Fibroblast of skin of left quadriceps (primary cell): ENCODE results near the gene AGL.
A peak's percentile ranks its signal among the peaks of the same experiment; 100 is the strongest.
"Not testable (repeated sequence)": the region's sequence is repeated elsewhere in the genome, so short reads cannot be mapped to it uniquely, and the experiment has no call there.

Source experiments
- DNase-seq, 2 experiments: peaks; one replicate each; pipeline ENCODE4 v3.0.0-alpha.2; 2013; ENCODE audit warnings: low read depth in 2 of 2

AGL gene

GRCh38 chr1:99849744-99850458 lies at the start of gene AGL:
Gene AGL (plus strand): TSS chr1:99850361. CDS start chr1:99851043, 682 bp downstream.
- DNase-seq: peak; percentile 46 to 56

- no peak for DNase-seq
Measured at GRCh38 chr1:99801584-99801983, 48.6 kb upstream of the AGL start.

GRCh38 chr1:99806882-99807281 lies 43.3 kb upstream of the AGL start:
- DNase-seq: no peak

GRCh38 chr1:99808391-99809115 lies 41.6 kb upstream of the AGL start:
- DNase-seq: peak; percentile 90 to 93

- DNase-seq: no peak
Measured at GRCh38 chr1:99811075-99811474, 39.1 kb upstream of the AGL start.

GRCh38 chr1:99811747-99812146 lies 38.4 kb upstream of the AGL start:
- no peak for DNase-seq

GRCh38 chr1:99814373-99814900 lies 35.7 kb upstream of the AGL start:
- DNase-seq: no peak

- DNase-seq: no peak
Measured at GRCh38 chr1:99816656-99817055, 33.5 kb upstream of the AGL start.

GRCh38 chr1:99818063-99818699 lies 32.0 kb upstream of the AGL start:
- DNase-seq: no peak

GRCh38 chr1:99820546-99820945 lies 29.6 kb upstream of the AGL start:
- no peak for DNase-seq

GRCh38 chr1:99825098-99825497 lies 25.1 kb upstream of the AGL start:
- DNase-seq: no peak

- DNase-seq: no peak
Measured at GRCh38 chr1:99825702-99826101, 24.5 kb upstream of the AGL start.

GRCh38 chr1:99827970-99828369 lies 22.2 kb upstream of the AGL start:
- DNase-seq: no peak

GRCh38 chr1:99829269-99829668 lies 20.9 kb upstream of the AGL start:
- DNase-seq: no peak

- not testable (repeated sequence) for DNase-seq
Measured at GRCh38 chr1:99833911-99834310, 16.2 kb upstream of the AGL start.

- not testable (repeated sequence) for DNase-seq
Measured at GRCh38 chr1:99836171-99837103, 13.7 kb upstream of the AGL start.

GRCh38 chr1:99840353-99840752 lies 9.8 kb upstream of the AGL start:
- not testable (repeated sequence) for DNase-seq

GRCh38 chr1:99843760-99844159 lies 6.4 kb upstream of the AGL start:
- DNase-seq: no peak

- DNase-seq: not testable (repeated sequence)
Measured at GRCh38 chr1:99845201-99845600, 5.0 kb upstream of the AGL start.

GRCh38 chr1:99849413-99849743 lies 783 bp upstream of the AGL start:
- no peak for DNase-seq

GRCh38 chr1:99850459-99851291 lies 514 bp downstream of the AGL start:
- DNase-seq: no peak
